ENCODE data around the gene CNTN1.
"Not testable (repeated sequence)": the region's sequence is repeated elsewhere in the genome, so short reads cannot be mapped to it uniquely, and the experiment has no call there.

Gene CNTN1

DNA sequence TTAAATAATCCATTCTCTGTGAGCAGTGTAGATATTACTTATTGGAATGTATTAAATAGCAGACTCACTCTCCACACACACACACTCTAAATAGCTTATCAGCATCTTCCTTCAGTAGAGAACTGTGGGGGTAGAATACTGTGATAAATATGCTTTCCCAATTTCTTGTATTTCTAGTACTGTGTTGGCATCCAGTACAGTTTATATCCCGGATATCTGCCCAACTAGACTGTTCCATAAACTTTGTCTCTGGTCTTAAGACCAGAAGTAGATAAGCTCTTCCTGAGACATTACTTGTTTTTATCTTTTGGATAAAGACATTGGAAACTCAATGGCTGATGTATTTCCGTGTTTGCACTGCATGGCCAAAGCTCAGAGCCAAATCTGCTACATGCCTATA, 359.7 kb downstream of the CNTN1 start:
- no peaks in the 10 kb centered on the region for H3K9me3 ChIP-seq (ENCODE audit: control insufficient read depth, insufficient read depth, low read length)
- no peak overlapping the region for H3K9ac ChIP-seq (ENCODE audit: low read depth, low read length)
- H3K4me1 ChIP-seq (ENCODE audit: insufficient read depth, low read length): no peaks in the 10 kb centered on the region
- H3K36me3 ChIP-seq (ENCODE audit: insufficient read depth, low read length): no peaks in the 10 kb centered on the region

DNA sequence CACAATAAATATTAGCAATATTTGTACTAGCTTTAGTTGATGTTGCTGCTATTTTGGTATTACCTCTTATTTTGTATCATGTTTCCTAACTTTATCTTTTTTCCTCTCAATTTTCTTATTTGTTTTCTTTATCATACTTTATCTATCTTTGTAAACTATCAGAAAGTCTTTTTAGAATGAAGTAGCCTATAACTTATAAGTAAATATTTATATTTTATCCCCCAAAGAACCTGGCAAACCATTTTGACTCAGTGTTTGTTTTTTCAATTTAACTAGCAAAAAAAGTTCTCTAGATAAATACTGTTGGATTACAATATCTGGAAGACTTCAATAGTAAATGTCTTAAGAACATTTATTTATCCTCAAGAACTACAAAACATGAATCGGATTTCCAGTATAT, 360.2 kb downstream of the CNTN1 start:
- Histone ChIP-seq H3K9ac (ENCODE audit: low read depth, low read length) (no peak overlapping the region), H3K9me3 (ENCODE audit: control insufficient read depth, insufficient read depth, low read length) (no peaks in the 10 kb centered on the region), H3K36me3 (ENCODE audit: insufficient read depth, low read length) (no peaks in the 10 kb centered on the region), H3K4me1 (ENCODE audit: insufficient read depth, low read length) (no peaks in the 10 kb centered on the region)

DNA sequence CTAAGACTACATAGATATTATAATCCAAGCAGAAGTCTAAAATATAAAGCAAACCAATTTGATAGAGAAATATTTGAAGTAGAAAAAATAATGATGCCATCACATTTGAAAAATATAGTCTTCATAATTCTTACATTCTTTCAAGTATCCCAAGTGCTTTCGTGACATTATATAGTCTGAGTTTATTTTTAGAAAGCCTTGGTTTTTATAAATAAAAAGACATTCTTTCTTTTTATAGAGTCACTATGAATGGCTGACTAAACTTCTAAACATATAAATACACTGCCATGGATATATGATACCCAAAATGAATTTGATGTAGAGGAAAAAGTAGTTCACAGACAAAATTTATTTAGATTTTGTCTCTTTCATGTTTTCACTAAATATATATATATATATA, 360.8 kb downstream of the CNTN1 start:
- Histone ChIP-seq H3K4me1 (ENCODE audit: insufficient read depth, low read length) (no peaks in the 10 kb centered on the region), H3K36me3 (ENCODE audit: insufficient read depth, low read length) (no peaks in the 10 kb centered on the region), H3K9ac (ENCODE audit: low read depth, low read length) (no peak overlapping the region), H3K9me3 (ENCODE audit: control insufficient read depth, insufficient read depth, low read length) (no peaks in the 10 kb centered on the region)

DNA sequence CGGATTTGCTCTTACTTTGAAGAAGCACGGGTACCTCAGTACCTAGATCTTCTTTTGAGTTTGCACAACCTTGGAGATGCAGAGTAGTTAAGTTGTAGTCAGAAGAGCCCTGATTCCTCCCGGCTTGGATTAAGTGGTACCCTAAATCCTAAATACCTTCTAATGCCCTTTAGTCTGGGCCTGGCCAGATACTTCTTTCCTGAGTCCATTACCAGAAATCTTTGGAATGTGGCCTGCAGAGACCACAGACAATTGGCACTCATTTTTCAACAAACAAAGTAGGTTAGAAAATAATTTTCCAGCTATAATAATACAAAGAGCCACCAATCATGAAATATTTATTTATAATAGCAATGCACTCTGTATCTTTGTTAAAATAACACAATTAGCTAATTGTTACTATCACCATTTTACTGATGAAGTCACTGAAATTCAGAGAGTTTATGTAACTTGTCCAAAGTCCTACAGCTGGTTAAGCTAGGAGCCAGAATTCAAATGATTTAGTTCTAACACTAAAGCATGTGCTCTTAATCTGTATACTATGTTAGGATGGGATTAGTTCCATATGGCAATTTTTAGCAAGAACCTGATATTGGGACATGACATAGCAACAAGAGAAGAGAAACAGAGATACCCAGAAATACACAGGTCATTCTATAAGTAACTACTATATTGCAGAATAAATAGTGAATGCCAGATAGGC, 363.8 kb downstream of the CNTN1 start:
- no peaks in the 10 kb centered on the region for H3K36me3 ChIP-seq (ENCODE audit: insufficient read depth, low read length)
- no peaks in the 10 kb centered on the region for H3K9me3 ChIP-seq (ENCODE audit: control insufficient read depth, insufficient read depth, low read length)
- no peak overlapping the region for H3K9ac ChIP-seq (ENCODE audit: low read depth, low read length)
- peaks cover 2% of the 10 kb centered on the region; the same call in 1 of the 2 replicates for H3K4me1 ChIP-seq (ENCODE audit: insufficient read depth, low read length)

DNA sequence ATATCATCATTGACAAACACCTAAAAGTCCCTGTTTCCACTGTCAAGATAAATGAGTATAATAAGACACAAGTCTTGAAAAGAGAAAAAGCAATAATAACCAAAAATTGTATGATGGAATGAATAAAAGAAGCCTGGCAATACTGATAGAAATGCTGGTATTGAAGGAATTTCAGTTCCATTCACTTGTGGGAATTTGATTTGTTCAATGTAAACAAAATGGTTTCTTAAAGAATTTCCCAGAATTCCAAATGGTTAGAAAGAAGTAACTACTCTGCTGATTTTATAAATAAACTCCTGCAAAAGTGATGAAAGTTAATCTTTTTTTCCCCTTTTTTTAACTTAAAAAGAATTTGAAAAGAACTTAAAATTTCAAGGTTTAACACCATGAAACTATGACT, 366.0 kb downstream of the CNTN1 start:
- Histone ChIP-seq H3K36me3 (ENCODE audit: insufficient read depth, low read length) (no peaks in the 10 kb centered on the region), H3K9ac (ENCODE audit: low read depth, low read length) (no peak overlapping the region), H3K9me3 (ENCODE audit: control insufficient read depth, insufficient read depth, low read length) (no peaks in the 10 kb centered on the region), H3K4me1 (ENCODE audit: insufficient read depth, low read length) (peaks cover 3% of the 10 kb centered on the region; the same call in 1 of the 2 replicates)

DNA sequence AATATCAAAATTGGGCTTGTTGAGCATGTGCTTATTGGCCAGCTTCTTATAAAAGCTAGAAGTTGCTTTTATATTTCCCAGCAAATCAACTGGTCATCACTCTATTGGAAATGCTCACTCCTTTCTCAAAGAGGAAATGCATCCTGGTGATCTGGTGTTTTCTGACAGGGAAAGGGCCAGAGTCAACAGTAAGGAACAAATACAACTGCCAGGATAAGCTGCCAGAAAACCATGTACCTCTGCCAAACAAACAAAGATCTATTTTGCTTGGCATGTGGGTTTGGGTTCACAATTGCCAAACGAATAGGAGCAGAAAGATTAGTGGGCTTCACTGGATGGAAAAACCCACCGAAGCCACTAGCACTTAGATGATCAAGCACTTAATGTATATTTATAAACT, 369.0 kb downstream of the CNTN1 start:
- Histone ChIP-seq H3K4me1 (ENCODE audit: insufficient read depth, low read length) (peaks cover 3% of the 10 kb centered on the region; the same call in 1 of the 2 replicates), H3K9ac (ENCODE audit: low read depth, low read length) (no peak overlapping the region), H3K9me3 (ENCODE audit: control insufficient read depth, insufficient read depth, low read length) (no peaks in the 10 kb centered on the region), H3K36me3 (ENCODE audit: insufficient read depth, low read length) (no peaks in the 10 kb centered on the region)

DNA sequence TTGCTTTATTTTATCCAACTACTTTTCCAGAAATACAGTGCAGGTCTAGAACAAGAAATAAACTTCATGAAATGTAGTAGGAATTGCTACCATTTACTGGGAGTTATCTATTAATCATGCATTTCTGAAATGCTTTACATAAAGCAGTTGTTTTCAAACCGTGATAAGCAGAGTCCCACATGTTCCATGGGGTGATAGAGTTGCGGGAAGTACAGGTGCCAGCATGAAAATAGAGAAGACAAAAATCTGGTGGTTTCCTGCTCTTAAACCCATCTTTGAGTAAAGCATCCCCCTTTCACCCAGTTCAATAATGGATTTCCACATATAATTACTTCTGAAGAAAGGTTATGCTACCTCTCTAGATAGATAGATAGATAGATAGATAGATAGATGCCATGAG, 372.2 kb downstream of the CNTN1 start:
- Histone ChIP-seq H3K4me1 (ENCODE audit: insufficient read depth, low read length) (peaks cover 3% of the 10 kb centered on the region; the same call in 1 of the 2 replicates), H3K36me3 (ENCODE audit: insufficient read depth, low read length) (no peaks in the 10 kb centered on the region), H3K9me3 (ENCODE audit: control insufficient read depth, insufficient read depth, low read length) (no peaks in the 10 kb centered on the region), H3K9ac (ENCODE audit: low read depth, low read length) (no peak overlapping the region)

DNA sequence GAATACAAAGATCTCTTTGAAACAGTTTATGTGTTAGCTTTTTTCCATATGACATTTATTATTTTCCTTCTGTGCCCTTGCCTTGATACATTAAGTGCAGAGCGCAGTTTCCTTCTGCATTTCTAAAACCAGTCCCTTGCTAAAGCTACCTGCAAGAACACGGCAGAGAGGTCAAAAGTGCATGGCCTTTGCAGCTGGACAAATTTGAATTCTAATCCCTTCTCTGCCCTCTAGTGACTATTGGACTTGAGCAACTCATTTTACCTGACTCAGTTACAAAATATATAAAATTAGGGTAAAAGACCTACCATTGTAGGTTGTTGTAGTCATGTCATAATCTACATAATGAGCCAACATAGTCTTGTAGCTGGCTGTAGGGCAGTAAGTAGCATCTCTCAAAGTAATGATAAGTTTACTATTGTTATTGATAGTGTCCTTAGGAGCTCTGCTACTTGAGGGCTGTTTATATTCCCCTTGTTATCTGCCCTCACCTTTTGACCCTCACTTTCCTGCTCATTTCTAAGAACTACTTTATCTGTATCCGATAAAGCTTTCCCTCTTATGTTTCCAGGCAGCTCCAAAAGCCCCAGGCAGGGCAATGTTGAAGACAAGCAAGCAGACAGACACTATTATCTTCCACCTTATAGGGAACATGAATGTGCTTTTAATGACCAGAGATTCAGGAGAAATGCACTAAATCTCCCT, 375.9 kb downstream of the CNTN1 start:
- no peaks in the 10 kb centered on the region for H3K9me3 ChIP-seq (ENCODE audit: control insufficient read depth, insufficient read depth, low read length)
- H3K36me3 ChIP-seq (ENCODE audit: insufficient read depth, low read length): no peaks in the 10 kb centered on the region
- no peaks in the 10 kb centered on the region for H3K4me1 ChIP-seq (ENCODE audit: insufficient read depth, low read length)
- H3K9ac ChIP-seq (ENCODE audit: low read depth, low read length): no peak overlapping the region

DNA sequence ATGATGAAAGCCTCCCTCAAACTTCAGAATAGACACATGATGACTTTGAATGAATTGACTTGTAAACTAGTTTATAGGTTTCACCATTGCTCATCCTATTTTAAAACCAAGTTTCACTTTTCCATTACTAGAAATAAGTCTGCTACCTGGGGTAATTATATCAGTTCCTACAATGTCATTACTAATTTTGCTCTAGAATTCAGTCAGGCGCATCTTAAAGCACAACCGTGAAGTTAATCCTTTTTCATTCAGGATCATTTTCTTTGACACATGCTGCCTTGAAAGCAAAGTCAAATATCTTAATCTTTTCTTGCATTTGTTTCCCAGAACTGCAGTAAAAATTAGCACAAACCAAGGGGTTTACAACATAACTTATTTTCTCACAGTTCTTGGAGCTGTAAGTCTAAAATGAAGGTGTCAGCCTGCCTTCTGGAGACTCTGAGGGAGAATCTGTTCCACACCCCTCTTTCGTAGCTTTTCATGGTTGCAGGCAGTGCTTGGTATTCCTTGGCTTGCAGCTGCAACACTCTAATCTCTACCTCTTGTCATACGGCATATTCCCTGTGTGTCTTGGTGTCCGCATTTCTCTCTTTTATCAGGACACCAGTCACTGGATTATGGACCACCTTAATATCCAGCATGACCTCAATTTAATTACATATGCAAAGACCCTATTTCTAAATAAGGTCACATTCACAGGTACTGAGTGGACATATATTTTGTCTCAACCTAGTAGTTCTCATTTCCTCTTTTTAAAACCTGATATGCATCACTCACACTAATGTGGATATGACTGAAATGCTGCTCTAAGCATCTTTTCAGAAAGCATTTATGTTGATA, 381.6 kb downstream of the CNTN1 start:
- no peaks in the 10 kb centered on the region for H3K36me3 ChIP-seq (ENCODE audit: insufficient read depth, low read length)
- no peaks in the 10 kb centered on the region for H3K4me1 ChIP-seq (ENCODE audit: insufficient read depth, low read length)
- no peaks in the 10 kb centered on the region for H3K9me3 ChIP-seq (ENCODE audit: control insufficient read depth, insufficient read depth, low read length)
- no peak overlapping the region for H3K9ac ChIP-seq (ENCODE audit: low read depth, low read length)

DNA sequence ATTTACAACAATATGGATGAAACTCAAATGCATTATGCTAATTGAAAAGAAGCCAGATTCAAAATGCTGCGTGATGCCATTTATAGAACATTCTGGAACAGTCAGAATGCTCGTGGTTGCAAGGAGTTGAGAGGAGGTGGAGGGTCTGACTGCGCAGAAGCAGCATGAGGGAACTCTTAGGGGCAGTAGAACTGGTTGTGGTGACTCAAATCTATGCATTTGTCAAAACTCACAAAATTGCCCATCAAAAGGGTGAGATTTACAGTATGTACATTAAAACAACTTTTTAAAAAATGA, 382.2 kb downstream of the CNTN1 start:
- H3K9ac ChIP-seq (ENCODE audit: low read depth, low read length): no peak overlapping the region
- no peaks in the 10 kb centered on the region for H3K36me3 ChIP-seq (ENCODE audit: insufficient read depth, low read length)
- H3K9me3 ChIP-seq (ENCODE audit: control insufficient read depth, insufficient read depth, low read length): no peaks in the 10 kb centered on the region
- H3K4me1 ChIP-seq (ENCODE audit: insufficient read depth, low read length): no peaks in the 10 kb centered on the region

DNA sequence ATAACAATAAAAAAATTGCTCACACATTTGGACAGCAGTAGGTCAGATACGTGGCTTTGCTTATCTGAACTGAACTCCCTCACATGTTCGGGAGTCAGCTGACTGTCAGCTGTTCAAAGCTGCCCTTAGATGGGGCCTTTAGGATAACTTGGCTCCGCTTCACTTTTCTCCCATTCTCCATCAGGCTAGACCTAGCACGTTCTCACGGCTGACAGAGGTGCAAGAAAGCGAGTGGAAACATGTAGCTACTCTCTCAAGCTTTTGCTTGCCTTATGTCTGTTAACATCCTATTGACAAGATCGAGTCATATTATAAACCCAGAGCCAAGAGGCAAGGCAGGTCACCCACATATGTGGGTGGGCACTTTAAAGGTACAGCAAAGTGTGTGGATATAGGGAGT, 383.9 kb downstream of the CNTN1 start:
- Histone ChIP-seq H3K9ac (ENCODE audit: low read depth, low read length) (no peak overlapping the region), H3K4me1 (ENCODE audit: insufficient read depth, low read length) (no peaks in the 10 kb centered on the region), H3K9me3 (ENCODE audit: control insufficient read depth, insufficient read depth, low read length) (no peaks in the 10 kb centered on the region), H3K36me3 (ENCODE audit: insufficient read depth, low read length) (no peaks in the 10 kb centered on the region)

DNA sequence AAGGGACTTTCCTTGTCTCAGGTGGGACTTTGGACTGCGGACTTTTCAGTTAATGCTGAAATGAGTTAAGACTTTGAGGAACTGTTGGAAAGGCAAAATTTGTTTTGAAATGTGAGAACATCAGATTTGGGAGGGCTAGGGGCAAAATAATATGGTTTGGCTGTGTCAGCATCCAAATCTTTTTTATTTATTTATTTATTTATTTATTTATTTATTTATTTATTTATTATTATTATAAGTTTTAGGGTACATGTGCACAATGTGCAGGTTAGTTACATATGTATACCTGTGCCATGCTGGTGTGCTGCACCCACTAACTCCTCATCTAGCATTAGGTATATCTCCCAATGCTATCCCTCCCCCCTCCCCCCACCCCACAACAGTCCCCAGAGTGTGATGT, 389.0 kb downstream of the CNTN1 start:
- H3K36me3 ChIP-seq (ENCODE audit: insufficient read depth, low read length); H3K9me3 ChIP-seq (ENCODE audit: control insufficient read depth, insufficient read depth, low read length); H3K4me1 ChIP-seq (ENCODE audit: insufficient read depth, low read length); H3K9ac ChIP-seq (ENCODE audit: low read depth, low read length): not testable (repeated sequence)

DNA sequence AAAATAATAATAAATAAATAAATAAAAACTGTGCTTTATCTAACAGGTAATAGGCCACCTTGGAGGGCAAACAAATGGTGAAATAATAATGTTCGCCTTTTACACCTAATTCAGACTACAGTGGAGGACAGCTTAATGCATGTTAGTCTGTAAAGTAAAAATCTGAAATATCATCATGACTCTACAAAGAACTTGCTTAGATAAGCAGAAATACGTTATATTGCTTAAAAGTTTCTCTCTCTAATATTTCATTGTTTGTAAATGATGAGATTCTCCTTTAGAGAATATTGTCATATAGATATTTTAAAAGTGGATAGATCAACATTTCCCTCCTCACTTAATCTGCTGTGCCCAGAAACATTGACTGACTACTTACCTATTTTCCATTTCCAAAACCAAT, 397.2 kb downstream of the CNTN1 start:
- no peaks in the 10 kb centered on the region for H3K36me3 ChIP-seq (ENCODE audit: insufficient read depth, low read length)
- H3K9ac ChIP-seq (ENCODE audit: low read depth, low read length): no peak overlapping the region
- H3K4me1 ChIP-seq (ENCODE audit: insufficient read depth, low read length): no peaks in the 10 kb centered on the region
- H3K9me3 ChIP-seq (ENCODE audit: control insufficient read depth, insufficient read depth, low read length): no peaks in the 10 kb centered on the region; the same call in 1 of the 2 replicates

DNA sequence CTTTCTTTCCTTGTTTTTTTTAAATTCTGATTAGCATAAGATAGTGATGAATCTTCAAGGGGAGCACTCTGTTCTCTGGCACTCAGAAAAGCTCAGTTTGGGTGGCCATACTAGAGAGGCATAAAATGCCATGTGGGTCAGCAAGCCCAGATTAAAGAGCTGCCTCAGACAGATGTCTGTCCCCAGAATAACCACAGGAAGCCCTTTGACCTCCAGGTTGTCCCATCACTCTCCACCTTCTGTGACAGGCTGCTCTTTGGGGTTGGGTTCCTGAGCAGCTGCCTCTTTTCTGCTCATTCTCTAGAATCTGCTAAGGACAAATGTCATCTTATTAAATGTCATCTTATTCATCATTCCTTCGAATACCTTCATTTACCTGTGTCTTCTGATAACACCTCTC, 399.9 kb downstream of the CNTN1 start:
- no peaks in the 10 kb centered on the region; the same call in 1 of the 2 replicates for H3K9me3 ChIP-seq (ENCODE audit: control insufficient read depth, insufficient read depth, low read length)
- no peaks in the 10 kb centered on the region for H3K36me3 ChIP-seq (ENCODE audit: insufficient read depth, low read length)
- H3K4me1 ChIP-seq (ENCODE audit: insufficient read depth, low read length): no peaks in the 10 kb centered on the region
- no peak overlapping the region for H3K9ac ChIP-seq (ENCODE audit: low read depth, low read length)

DNA sequence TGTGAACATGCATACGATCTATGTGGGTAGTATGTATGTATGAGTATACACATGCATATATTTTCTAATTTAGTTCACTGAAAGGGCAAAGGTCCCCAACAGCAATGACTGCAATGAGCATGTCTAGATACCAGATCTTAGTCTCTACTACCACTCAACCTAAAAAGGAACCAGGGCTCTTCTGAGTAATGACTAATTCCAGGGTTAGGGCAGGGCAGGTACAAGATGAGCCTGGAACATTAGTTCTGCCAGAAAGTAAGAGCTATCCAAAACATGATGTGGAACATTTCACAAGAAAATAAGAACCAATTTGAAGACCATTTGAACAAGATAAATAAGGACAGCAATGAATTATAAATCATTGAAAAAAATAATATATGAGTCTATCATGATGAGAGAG, 404.6 kb downstream of the CNTN1 start:
- no peaks in the 10 kb centered on the region for H3K9me3 ChIP-seq (ENCODE audit: control insufficient read depth, insufficient read depth, low read length)
- H3K4me1 ChIP-seq (ENCODE audit: insufficient read depth, low read length): no peaks in the 10 kb centered on the region
- H3K36me3 ChIP-seq (ENCODE audit: insufficient read depth, low read length): no peaks in the 10 kb centered on the region
- H3K9ac ChIP-seq (ENCODE audit: low read depth, low read length): no peak overlapping the region
